ENCODE measurements around the gene SNN. TPM values are rescaled to one million over a fixed set of nuclear protein-coding genes. Genes with fewer than 3 reads are reported as not detected.

SNN gene
- total RNA-seq, 4 donors from 2014 or later = 34.6 to 40.3 (median 39.7) TPM

DNA sequence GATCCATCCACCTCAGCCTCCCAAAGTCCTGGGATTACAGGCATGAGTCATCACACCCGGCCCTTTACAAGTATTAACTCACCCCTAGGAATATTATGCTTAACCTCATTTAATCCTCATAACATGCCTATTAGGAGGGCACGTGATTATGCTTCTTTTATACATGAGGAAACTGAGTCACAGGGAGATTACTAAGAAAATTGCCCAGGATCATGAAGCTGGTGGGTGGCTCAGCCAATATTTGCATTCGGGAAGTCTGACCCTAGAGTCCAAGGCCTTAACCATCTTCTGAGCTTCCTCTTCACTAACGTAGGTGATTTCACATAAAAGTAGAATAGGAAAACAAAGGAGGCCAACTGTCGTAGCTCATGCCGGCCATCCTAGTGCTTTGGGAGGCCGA is 19.0 kb upstream of the SNN start:
- Histone ChIP-seq H3K4me3 (no peak overlapping the region), H3K27ac (no peak overlapping the region), H3K4me1 (no peaks in the 10 kb centered on the region), H3K27me3 (no peaks in the 10 kb centered on the region), H3K36me3 (no peaks in the 10 kb centered on the region), H3K9me3 (no peaks in the 10 kb centered on the region)
- TF ChIP-seq POLR2A (IDR thresholded peaks at IDR 0.05) = no peak
- TF ChIP-seq, protein P1, sequence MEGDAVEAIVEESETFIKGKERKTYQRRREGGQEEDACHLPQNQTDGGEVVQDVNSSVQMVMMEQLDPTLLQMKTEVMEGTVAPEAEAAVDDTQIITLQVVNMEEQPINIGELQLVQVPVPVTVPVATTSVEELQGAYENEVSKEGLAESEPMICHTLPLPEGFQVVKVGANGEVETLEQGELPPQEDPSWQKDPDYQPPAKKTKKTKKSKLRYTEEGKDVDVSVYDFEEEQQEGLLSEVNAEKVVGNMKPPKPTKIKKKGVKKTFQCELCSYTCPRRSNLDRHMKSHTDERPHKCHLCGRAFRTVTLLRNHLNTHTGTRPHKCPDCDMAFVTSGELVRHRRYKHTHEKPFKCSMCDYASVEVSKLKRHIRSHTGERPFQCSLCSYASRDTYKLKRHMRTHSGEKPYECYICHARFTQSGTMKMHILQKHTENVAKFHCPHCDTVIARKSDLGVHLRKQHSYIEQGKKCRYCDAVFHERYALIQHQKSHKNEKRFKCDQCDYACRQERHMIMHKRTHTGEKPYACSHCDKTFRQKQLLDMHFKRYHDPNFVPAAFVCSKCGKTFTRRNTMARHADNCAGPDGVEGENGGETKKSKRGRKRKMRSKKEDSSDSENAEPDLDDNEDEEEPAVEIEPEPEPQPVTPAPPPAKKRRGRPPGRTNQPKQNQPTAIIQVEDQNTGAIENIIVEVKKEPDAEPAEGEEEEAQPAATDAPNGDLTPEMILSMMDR (IDR thresholded peaks at IDR 0.05) = no peak
- no peak for TF ChIP-seq EP300 (IDR thresholded peaks at IDR 0.05)
- no peak for TF ChIP-seq POLR2AphosphoS5 (IDR thresholded peaks at IDR 0.05)
- no peak for ATAC-seq
- WGBS, 2 donors (ENCODE audit: low coverage in 1 of 2) = 60 to 74% methylated on average over 5 to 7 of the region's 7 CpGs

DNA sequence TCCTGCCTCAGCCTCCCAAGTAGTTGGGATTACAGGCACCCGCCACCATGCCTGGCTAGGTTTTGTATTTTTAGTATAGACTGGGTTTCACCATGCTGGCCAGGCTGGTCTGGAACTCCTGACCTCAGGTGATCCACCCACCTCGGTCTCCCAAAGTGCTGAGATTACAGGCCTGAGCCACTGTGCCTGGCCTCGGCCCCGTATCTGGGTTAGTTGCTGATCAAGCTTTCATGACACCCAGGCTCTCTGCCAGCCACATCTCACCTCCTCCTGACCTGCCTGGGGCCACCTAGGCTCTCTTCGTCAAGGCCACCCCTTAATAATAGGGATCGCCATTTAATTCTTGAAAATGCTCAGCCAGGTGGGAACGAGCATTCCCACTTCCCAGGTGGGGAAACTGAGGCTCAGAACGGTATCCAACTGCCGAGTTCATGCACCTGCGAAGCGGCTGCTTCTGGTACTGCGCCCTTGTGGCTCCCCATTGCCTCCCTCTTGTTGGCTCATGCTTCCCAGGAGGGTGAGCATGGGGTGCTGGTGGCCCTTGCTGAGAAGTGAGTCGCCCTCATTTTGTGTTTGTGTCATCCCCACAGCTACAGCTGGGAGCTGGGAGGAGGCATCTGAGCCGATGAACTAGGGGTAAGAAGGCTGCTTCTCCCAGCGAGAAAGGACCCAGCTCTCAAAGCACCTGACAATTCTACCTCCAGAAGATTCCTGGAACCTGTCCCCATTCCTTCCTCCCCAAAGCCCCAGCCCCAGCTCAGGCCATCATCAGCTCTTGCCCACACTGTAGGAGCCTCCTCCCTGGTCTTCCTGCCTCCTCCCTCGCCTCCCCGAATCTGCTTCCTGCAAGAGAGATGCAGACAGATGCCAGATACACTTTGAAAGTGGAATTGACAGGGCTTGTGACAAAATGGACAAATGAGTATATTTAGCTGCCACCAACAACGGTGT is 17.3 kb upstream of the SNN start:
- Histone ChIP-seq H3K27ac (no peak overlapping the region), H3K36me3 (no peaks in the 10 kb centered on the region), H3K4me1 (no peaks in the 10 kb centered on the region), H3K27me3 (no peaks in the 10 kb centered on the region), H3K4me3 (no peak overlapping the region), H3K9me3 (no peaks in the 10 kb centered on the region)
- TF ChIP-seq, protein P1 (IDR thresholded peaks at IDR 0.05) = no peak
- TF ChIP-seq POLR2A (IDR thresholded peaks at IDR 0.05) (no peak), POLR2AphosphoS5 (IDR thresholded peaks at IDR 0.05) (no peak), EP300 (IDR thresholded peaks at IDR 0.05) (no peak)
- no peak for ATAC-seq
- 76 to 82% methylated on average over 8 to 12 of the region's 18 CpGs for WGBS, 2 donors (ENCODE audit: low coverage in 1 of 2)

DNA sequence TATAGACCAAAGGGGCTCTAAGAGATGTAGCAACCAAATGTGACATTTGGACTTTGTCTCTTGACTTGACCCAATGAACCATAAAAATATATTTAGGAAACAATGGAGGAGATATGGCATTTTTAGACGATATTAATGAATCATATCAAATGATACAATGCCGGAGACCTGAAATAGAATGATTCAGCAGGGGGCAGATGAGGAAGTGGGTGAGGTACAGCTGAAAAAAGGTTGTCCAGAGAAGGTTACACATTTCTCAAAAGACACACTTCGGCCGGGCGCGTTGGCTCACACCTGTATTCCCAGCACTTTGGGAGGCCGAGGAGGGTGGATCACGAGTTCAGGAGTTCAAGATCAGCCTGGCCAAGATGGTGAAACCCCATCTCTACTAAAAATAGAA is 16.5 kb upstream of the SNN start:
- H3K27me3 ChIP-seq = no peaks in the 10 kb centered on the region
- TF ChIP-seq, protein P1 (IDR thresholded peaks at IDR 0.05) = no peak
- TF ChIP-seq POLR2AphosphoS5 (IDR thresholded peaks at IDR 0.05) = no peak
- H3K27ac ChIP-seq = no peak overlapping the region
- H3K4me3 ChIP-seq = no peak overlapping the region
- ATAC-seq = no peak
- H3K9me3 ChIP-seq = no peaks in the 10 kb centered on the region
- WGBS, 2 donors (ENCODE audit: low coverage in 1 of 2) = 67 to 77% methylated on average over 8 of the region's 8 CpGs
- no peaks in the 10 kb centered on the region for H3K4me1 ChIP-seq
- H3K36me3 ChIP-seq = no peaks in the 10 kb centered on the region

DNA sequence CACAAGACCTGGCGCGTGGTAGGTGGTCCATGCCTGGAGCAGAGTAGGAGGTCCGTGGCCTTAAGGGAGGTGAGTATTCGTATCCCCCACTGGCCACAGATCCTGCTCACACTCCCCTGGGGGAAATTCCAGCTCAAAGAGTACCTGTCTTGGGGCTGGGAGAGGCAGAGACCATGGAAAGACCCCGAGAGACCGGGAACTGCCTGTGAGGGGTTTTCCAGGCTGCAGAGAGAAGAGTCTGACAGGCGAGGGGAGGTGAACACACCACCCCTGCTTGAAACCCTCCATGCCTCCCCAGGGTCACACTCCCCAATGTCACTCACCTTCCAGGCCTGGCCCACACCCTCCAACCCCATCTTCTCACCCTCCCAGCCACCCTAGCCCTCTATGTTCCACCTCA is 12.6 kb upstream of the SNN start:
- H3K36me3 ChIP-seq = no peaks in the 10 kb centered on the region
- no peak overlapping the region for H3K4me3 ChIP-seq
- TF ChIP-seq, protein P1 (IDR thresholded peaks at IDR 0.05) = no peak
- TF ChIP-seq EP300 (IDR thresholded peaks at IDR 0.05) (no peak), POLR2AphosphoS5 (IDR thresholded peaks at IDR 0.05) (no peak), POLR2A (IDR thresholded peaks at IDR 0.05) (no peak)
- 83 to 86% methylated on average over 1 of the region's 7 CpGs for WGBS, 2 donors (ENCODE audit: low coverage in 1 of 2)
- H3K27me3 ChIP-seq = no peaks in the 10 kb centered on the region
- no peak for ATAC-seq
- no peaks in the 10 kb centered on the region for H3K9me3 ChIP-seq
- no peaks in the 10 kb centered on the region for H3K4me1 ChIP-seq
- H3K27ac ChIP-seq = no peak overlapping the region

DNA sequence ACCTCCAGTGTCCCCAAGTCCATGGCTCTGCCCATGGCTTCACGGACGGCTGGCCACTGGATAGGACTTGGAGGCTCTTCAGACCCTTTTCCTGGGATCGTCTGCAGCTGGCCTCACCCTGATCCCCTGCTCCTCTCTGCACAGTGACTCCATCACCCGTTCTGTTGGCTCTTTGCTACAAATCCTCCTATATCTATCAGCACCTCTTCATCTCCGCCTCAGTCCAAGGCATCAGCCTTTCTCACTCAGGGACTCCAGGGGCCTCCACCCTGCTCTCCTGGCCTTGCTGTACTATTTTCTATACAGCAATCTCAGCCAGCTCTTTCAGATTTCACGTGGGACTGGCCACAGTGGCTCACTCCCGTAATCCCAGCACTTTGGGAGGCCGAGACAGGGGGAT is 10.7 kb upstream of the SNN start:
- H3K36me3 ChIP-seq = no peaks in the 10 kb centered on the region
- no peaks in the 10 kb centered on the region for H3K4me1 ChIP-seq
- H3K4me3 ChIP-seq = no peak overlapping the region
- H3K27me3 ChIP-seq = no peaks in the 10 kb centered on the region
- no peak for ATAC-seq
- 76 to 81% methylated on average over 4 of the region's 8 CpGs for WGBS, 2 donors (ENCODE audit: low coverage in 1 of 2)
- TF ChIP-seq, protein P1 (IDR thresholded peaks at IDR 0.05) = no peak
- TF ChIP-seq POLR2AphosphoS5 (IDR thresholded peaks at IDR 0.05) (no peak), POLR2A (IDR thresholded peaks at IDR 0.05) (no peak), EP300 (IDR thresholded peaks at IDR 0.05) (no peak)
- H3K27ac ChIP-seq = no peak overlapping the region
- H3K9me3 ChIP-seq = no peaks in the 10 kb centered on the region

Data from gastroesophageal sphincter (tissue), 4 donors.